SK-N-DZ (cell line): ENCODE measurements around the gene KIF5C.

Experiments
- DNase-seq: peaks from one replicate; pipeline ENCODE4 v3.0.0-alpha.2; 2015; ENCODE audit warnings: low spot score
- small RNA-seq, 2 experiments: library from RNA; depleted of rRNA; stranded (forward); fragments of <200 nt; gene quantifications; one replicate each; pipeline ENCODE3, GENCODE V24; 2014

The KIF5C gene

GRCh38 chr2:149075853-149076252 lies 200.8 kb downstream of the KIF5C start:
- no peak for DNase-seq

Small RNAs within 50 kb of the gene (small RNA-seq; reads per million reads assigned to genes)
- gene RNU2-9P (0.24 to 1.2 reads per million in 2 experiments), gene UBBP3 (0 to 0.04 reads per million in 2 experiments)
